ENCODE measurements around the gene TSPAN9.

TSPAN9 gene

GRCh38 chr12:3219233-3219632, 142.1 kb downstream of the TSPAN9 start:
- H2AFZ ChIP-seq (ENCODE audit: low read length), result no peak overlapping the region
- no peaks in the 10 kb centered on the region for H3K36me3 ChIP-seq (ENCODE audit: insufficient read depth, low read length)
- no peak overlapping the region for H3K4me2 ChIP-seq (ENCODE audit: low read length)
- no peak overlapping the region for H3K27ac ChIP-seq (ENCODE audit: low read depth, low read length, poor library complexity, severe bottlenecking)
- H3F3A ChIP-seq (ENCODE audit: insufficient read depth, low read length), result no peaks in the 10 kb centered on the region
- no peaks in the 10 kb centered on the region for H4K20me1 ChIP-seq (ENCODE audit: insufficient read depth, low read length)
- no peaks in the 10 kb centered on the region for H3K4me1 ChIP-seq (ENCODE audit: insufficient read depth, low read length, severe bottlenecking)
- TF ChIP-seq EZH2 (IDR thresholded peaks at IDR 0.05; ENCODE audit: borderline replicate concordance, low read length) (no peak), CTCF (IDR thresholded peaks at IDR 0.05; ENCODE audit: low read length) (no peak)
- H3K27me3 ChIP-seq (ENCODE audit: insufficient read depth, low read length), result peaks cover 7% of the 10 kb centered on the region; the same call in 1 of the 2 replicates
- H3K9me2 ChIP-seq (ENCODE audit: low read depth, low read length), result no peaks in the 10 kb centered on the region
- no peaks in the 10 kb centered on the region for H3K79me2 ChIP-seq (ENCODE audit: insufficient read depth, low read length)
- no peak overlapping the region for H3K4me3 ChIP-seq (ENCODE audit: low read depth, low read length, poor library complexity, severe bottlenecking)
- no peaks in the 10 kb centered on the region for H3K9me3 ChIP-seq (ENCODE audit: low read length)
- H3K9ac ChIP-seq (ENCODE audit: low read length), result no peak overlapping the region

GRCh38 chr12:3220382-3221321, 143.5 kb downstream of the TSPAN9 start:
- Histone ChIP-seq H3K27ac (ENCODE audit: low read depth, low read length, poor library complexity, severe bottlenecking) (no peak overlapping the region), H3K4me2 (ENCODE audit: low read length) (no peak overlapping the region), H2AFZ (ENCODE audit: low read length) (no peak overlapping the region), H4K20me1 (ENCODE audit: insufficient read depth, low read length) (no peaks in the 10 kb centered on the region), H3K9me3 (ENCODE audit: low read length) (no peaks in the 10 kb centered on the region), H3K36me3 (ENCODE audit: insufficient read depth, low read length) (no peaks in the 10 kb centered on the region), H3K4me3 (ENCODE audit: low read depth, low read length, poor library complexity, severe bottlenecking) (no peak overlapping the region), H3K9ac (ENCODE audit: low read length) (no peak overlapping the region), H3F3A (ENCODE audit: insufficient read depth, low read length) (no peaks in the 10 kb centered on the region), H3K4me1 (ENCODE audit: insufficient read depth, low read length, severe bottlenecking) (peaks cover 10% of the 10 kb centered on the region), H3K9me2 (ENCODE audit: low read depth, low read length) (no peaks in the 10 kb centered on the region), H3K79me2 (ENCODE audit: insufficient read depth, low read length) (no peaks in the 10 kb centered on the region), H3K27me3 (ENCODE audit: insufficient read depth, low read length) (peaks cover 7% of the 10 kb centered on the region; the same call in 1 of the 2 replicates)
- no peak for TF ChIP-seq CTCF (IDR thresholded peaks at IDR 0.05; ENCODE audit: low read length)
- no peak for TF ChIP-seq EZH2 (IDR thresholded peaks at IDR 0.05; ENCODE audit: borderline replicate concordance, low read length)

- Histone ChIP-seq H3K4me1 (ENCODE audit: insufficient read depth, low read length, severe bottlenecking) (peaks cover 23% of the 10 kb centered on the region), H3F3A (ENCODE audit: insufficient read depth, low read length) (no peaks in the 10 kb centered on the region), H3K27me3 (ENCODE audit: insufficient read depth, low read length) (peaks cover 7% of the 10 kb centered on the region; the same call in 1 of the 2 replicates), H3K27ac (ENCODE audit: low read depth, low read length, poor library complexity, severe bottlenecking) (no peak overlapping the region), H3K9ac (ENCODE audit: low read length) (no peak overlapping the region), H2AFZ (ENCODE audit: low read length) (no peak overlapping the region), H3K36me3 (ENCODE audit: insufficient read depth, low read length) (no peaks in the 10 kb centered on the region), H3K4me2 (ENCODE audit: low read length) (no peak overlapping the region), H4K20me1 (ENCODE audit: insufficient read depth, low read length) (no peaks in the 10 kb centered on the region), H3K79me2 (ENCODE audit: insufficient read depth, low read length) (no peaks in the 10 kb centered on the region), H3K4me3 (ENCODE audit: low read depth, low read length, poor library complexity, severe bottlenecking) (no peak overlapping the region), H3K9me3 (ENCODE audit: low read length) (no peaks in the 10 kb centered on the region), H3K9me2 (ENCODE audit: low read depth, low read length) (no peaks in the 10 kb centered on the region)
- TF ChIP-seq EZH2 (IDR thresholded peaks at IDR 0.05; ENCODE audit: borderline replicate concordance, low read length) (no peak), CTCF (IDR thresholded peaks at IDR 0.05; ENCODE audit: low read length) (no peak)
Measured at GRCh38 chr12:3222306-3222705, 145.1 kb downstream of the TSPAN9 start.

All from OCI-LY1 (cell line).